T-cell (primary cell): Measurements from ENCODE around the gene FOXP3. TPM values are rescaled to one million over a fixed set of nuclear protein-coding genes. Genes with fewer than 3 reads are reported as not detected.

Experiments used
- ATAC-seq, 4 experiments: fragments of 200-7000 bp in 3 of 4; fragments of 150-1000 bp in 1 of 4; cut with Tn5 transposase; replicated peaks in 1 of 4; 1 replicate in 3 of 4; 2 replicates in 1 of 4; pipeline ENCODE4 v1.10.0; 2021; ENCODE audit warnings: moderate library complexity in 3 of 4, mild to moderate bottlenecking in 2 of 4, moderate number of reproducible peaks in 1 of 4
- CTCF ChIA-PET, 2 donors: fragments of 300-600 bp; sonication (Branson Sonifier 250); formaldehyde crosslinking; loops; one replicate each; lab custom pipeline; 2022; ENCODE audit warnings: antibody characterized with exemption in 2 of 2; lab: Charles Lee
- POLR2A ChIA-PET, 2 donors: fragments of 300-600 bp; sonication (Branson Sonifier 250); formaldehyde crosslinking; loops; one replicate each; lab custom pipeline; 2022; ENCODE audit warnings: antibody characterized with exemption in 2 of 2; lab: Charles Lee
- DNase-seq, 35 experiments: peaks; one replicate each; pipeline versions ENCODE4 v3.0.0 to v3.0.0-alpha.2; 2013 to 2023
- H3K27ac ChIP-seq: one replicate; pipeline ENCODE4 v1.5.1; 2013; ENCODE audit warnings: low read length
- H3K27me3 ChIP-seq, 2 experiments: replicated peaks in 1 of 2; 1 replicate in 1 of 2; 2 replicates in 1 of 2; pipeline versions ENCODE4 v1.6.1 to v1.7.0; 2013; ENCODE audit warnings: low read length in 1 of 2, mixed read lengths in 1 of 2; ENCODE audit not compliant: control insufficient read depth in 2 of 2, insufficient read depth in 2 of 2; ENCODE audit errors: extremely low read depth in 1 of 2
- H3K36me3 ChIP-seq, 2 donors: 1 replicate in 1 of 2; 2 replicates in 1 of 2; pipeline versions ENCODE4 v1.6.1 to v1.7.0; 2013; ENCODE audit warnings: low read length in 1 of 2; ENCODE audit not compliant: control insufficient read depth in 2 of 2, insufficient read depth in 1 of 2; ENCODE audit errors: extremely low read depth in 1 of 2
- H3K4me1 ChIP-seq, 2 experiments: 1 replicate in 1 of 2; 2 replicates in 1 of 2; pipeline versions ENCODE4 v1.6.1 to v1.7.0; 2013; ENCODE audit warnings: low read length in 2 of 2, mixed read lengths in 1 of 2; ENCODE audit not compliant: insufficient read depth in 2 of 2, control insufficient read depth in 1 of 2; ENCODE audit errors: extremely low read depth in 1 of 2
- H3K4me3 ChIP-seq, 2 donors: 1 replicate in 1 of 2; 2 replicates in 1 of 2; pipeline versions ENCODE4 v1.5.1 to v1.7.0; 2013; ENCODE audit warnings: mild to moderate bottlenecking in 2 of 2, low read length in 1 of 2, moderate library complexity in 1 of 2; ENCODE audit not compliant: control insufficient read depth in 1 of 2; ENCODE audit errors: extremely low read depth in 1 of 2
- H3K9me3 ChIP-seq: 2 replicates; pipeline ENCODE4 v1.7.0; 2013
- H3K27ac Mint-ChIP-seq, 2 donors: one replicate each; pipeline ENCODE4 v1.8.0; 2020 to 2021; ENCODE audit warnings: mild to moderate bottlenecking in 2 of 2, mixed read lengths in 2 of 2
- H3K27me3 Mint-ChIP-seq, 2 donors: one replicate each; pipeline ENCODE4 v1.8.0; 2021 to 2022; ENCODE audit warnings: mixed read lengths in 2 of 2
- H3K36me3 Mint-ChIP-seq: one replicate; pipeline ENCODE4 v1.8.0; 2021; ENCODE audit warnings: mixed read lengths
- H3K4me1 Mint-ChIP-seq, 3 donors: one replicate each; pipeline ENCODE4 v1.8.0; 2020 to 2022; ENCODE audit warnings: mixed read lengths in 3 of 3, mild to moderate bottlenecking in 1 of 3
- H3K4me3 Mint-ChIP-seq, 3 donors: one replicate each; pipeline ENCODE4 v1.8.0; 2020 to 2022; ENCODE audit warnings: mild to moderate bottlenecking in 3 of 3, mixed read lengths in 3 of 3, moderate library complexity in 3 of 3
- H3K9me3 Mint-ChIP-seq, 3 donors: one replicate each; pipeline ENCODE4 v1.8.0; 2020 to 2022; ENCODE audit warnings: mixed read lengths in 3 of 3
- WGBS: methylation state at CpG from one replicate; pipeline ENCODE4 v1.1.5; 2013; ENCODE audit warnings: missing lambda C conversion rate; ENCODE audit not compliant: insufficient coverage; 5-methylcytosine and 5-hydroxymethylcytosine counted together
- total RNA-seq, 35 experiments: library from RNA in 6 of 35; stranded (reverse) in 6 of 35; fragments of 120-200 nt in 1 of 35; gene quantifications; one replicate each; pipeline versions ENCODE4 v1.2.1 to v1.2.4 and lab custom pipeline; 2013 to 2026

The FOXP3 gene
- total RNA-seq, 5 donors from 2014 or later (not counting 1 experiment from before 2014, with no cell fraction given): 9.0 to 30.1 (median 21.7) TPM

DNA sequence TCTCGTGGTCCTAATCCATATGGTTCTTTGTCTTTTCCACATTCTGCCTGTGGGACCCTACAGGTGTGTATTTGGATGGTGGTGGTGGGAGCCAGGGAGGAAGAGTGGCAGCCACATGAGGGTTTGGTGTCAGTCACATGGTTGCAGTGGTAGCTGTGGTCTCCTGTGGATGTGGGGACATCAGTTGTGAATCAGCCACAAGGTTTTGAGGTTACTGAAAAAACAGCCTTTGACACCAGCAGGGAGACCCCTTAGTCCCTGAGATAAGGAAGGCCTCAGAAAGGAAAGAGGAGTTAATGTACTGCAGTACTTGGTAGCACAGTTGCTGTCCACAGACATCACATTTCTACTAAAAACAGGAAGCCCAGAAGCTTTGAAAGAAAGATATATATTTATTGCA, 23.2 kb upstream of the FOXP3 start:
- peaks cover 27 to 45% (median 45%) of the 10 kb centered on the region in 3 donors for H3K4me1 Mint-ChIP-seq
- Histone ChIP-seq H3K4me1 (peaks cover 0 to 20% of the 10 kb centered on the region in 2 experiments), H3K27me3 (no peaks in the 10 kb centered on the region), H3K27ac (no peak overlapping the region), H3K36me3 (peaks cover 2 to 4% of the 10 kb centered on the region in 2 donors), H3K9me3 (no peaks in the 10 kb centered on the region), H3K4me3 (no peak overlapping the region)
- peak overlapping the region in 1 of 2 donors; percentile 25 for H3K27ac Mint-ChIP-seq
- peaks cover 0 to 8% of the 10 kb centered on the region in 2 donors for H3K27me3 Mint-ChIP-seq
- no peaks in the 10 kb centered on the region for H3K9me3 Mint-ChIP-seq
- DNase-seq (no peak), ATAC-seq (peak in 1 of 4 experiments; percentile 32)
- ChIA-PET CTCF (no interaction called here), POLR2A (no interaction called here)
- no peak overlapping the region for H3K4me3 Mint-ChIP-seq
- H3K36me3 Mint-ChIP-seq: peaks cover 1% of the 10 kb centered on the region
- no CpG with 5 or more reads among the region's 1 CpG for WGBS

- Mint-ChIP-seq H3K4me1 (peaks cover 20 to 44% (median 41%) of the 10 kb centered on the region in 3 donors), H3K36me3 (peaks cover 7% of the 10 kb centered on the region), H3K9me3 (no peaks in the 10 kb centered on the region), H3K4me3 (no peak overlapping the region), H3K27me3 (peaks cover 0 to 11% of the 10 kb centered on the region in 2 donors), H3K27ac (no peak overlapping the region)
- Histone ChIP-seq H3K4me1 (peaks cover 0 to 18% of the 10 kb centered on the region in 2 experiments), H3K4me3 (no peak overlapping the region), H3K27ac (no peak overlapping the region), H3K27me3 (no peaks in the 10 kb centered on the region), H3K9me3 (no peaks in the 10 kb centered on the region), H3K36me3 (peaks cover 2 to 4% of the 10 kb centered on the region in 2 donors)
- ChIA-PET CTCF (no interaction called here), POLR2A (no interaction called here)
- DNase-seq: no peak
- no peak for ATAC-seq
- WGBS: 100% methylated on average over 1 of the region's 4 CpGs
Measured at GRCh38 chrX:49286581-49286980, 22.1 kb upstream of the FOXP3 start.

DNA sequence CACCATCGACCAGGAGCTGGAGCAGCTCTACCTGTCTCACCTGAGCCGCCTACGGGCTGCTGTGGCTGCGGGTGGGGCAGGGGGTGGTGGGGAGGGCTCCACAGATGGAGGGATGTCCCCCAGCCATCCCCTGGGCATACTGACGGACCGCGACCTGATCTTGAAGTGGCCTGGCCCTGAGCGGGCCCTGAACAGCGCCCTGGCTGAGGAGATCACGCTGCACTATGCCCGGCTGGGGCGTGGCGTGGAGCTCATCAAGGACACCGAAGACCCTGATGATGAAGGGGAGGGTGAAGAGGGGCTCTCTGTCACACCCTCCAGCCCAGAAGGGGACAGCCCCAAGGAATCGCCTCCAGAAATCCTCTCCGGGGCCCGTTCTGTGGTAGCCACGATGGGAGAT, 21.6 kb upstream of the FOXP3 start:
- Histone ChIP-seq H3K27me3 (no peaks in the 10 kb centered on the region), H3K27ac (no peak overlapping the region), H3K4me1 (peaks cover 0 to 21% of the 10 kb centered on the region in 2 experiments), H3K4me3 (no peak overlapping the region), H3K36me3 (peaks cover 2 to 4% of the 10 kb centered on the region in 2 donors), H3K9me3 (no peaks in the 10 kb centered on the region)
- H3K27me3 Mint-ChIP-seq: peaks cover 0 to 11% of the 10 kb centered on the region in 2 donors
- no peak overlapping the region for H3K4me3 Mint-ChIP-seq
- DNase-seq (no peak), ATAC-seq (no peak)
- H3K9me3 Mint-ChIP-seq: no peaks in the 10 kb centered on the region
- peaks cover 21 to 44% (median 39%) of the 10 kb centered on the region in 3 donors for H3K4me1 Mint-ChIP-seq
- CTCF ChIA-PET: no interaction called here
- peaks cover 7% of the 10 kb centered on the region for H3K36me3 Mint-ChIP-seq
- WGBS: 100% methylated on average over 5 of the region's 18 CpGs
- POLR2A ChIA-PET: no interaction called here
- H3K27ac Mint-ChIP-seq: no peak overlapping the region

GRCh38 chrX:49284212-49284611, 19.7 kb upstream of the FOXP3 start:
- peaks cover 2 to 4% of the 10 kb centered on the region in 2 donors for H3K36me3 ChIP-seq
- Mint-ChIP-seq H3K9me3 (no peaks in the 10 kb centered on the region), H3K4me1 (peaks cover 33 to 55% (median 37%) of the 10 kb centered on the region in 3 donors), H3K27me3 (peaks cover 0 to 10% of the 10 kb centered on the region in 2 donors), H3K4me3 (no peak overlapping the region), H3K36me3 (peaks cover 7% of the 10 kb centered on the region), H3K27ac (peak overlapping the region; percentile 24 to 71)
- CTCF ChIA-PET: interaction anchor here in 1 of 2 donors (0.7 kb wide), 1 partner anchor 682 kb away, joined by 5 read pairs; no protein-coding TSS in a partner anchor
- POLR2A ChIA-PET: interaction anchor here (0.7 kb wide), 2 partner anchors 235 to 386 kb away, joined by 4 to 6 read pairs; no protein-coding TSS in a partner anchor
- no peak for ATAC-seq
- H3K9me3 ChIP-seq: no peaks in the 10 kb centered on the region
- H3K4me3 ChIP-seq: no peak overlapping the region
- H3K27ac ChIP-seq: no peak overlapping the region
- peaks cover 0 to 30% of the 10 kb centered on the region in 2 experiments for H3K4me1 ChIP-seq
- H3K27me3 ChIP-seq: no peaks in the 10 kb centered on the region
- WGBS: no CpG with 5 or more reads among the region's 3 CpGs
- no peak for DNase-seq

- no peak overlapping the region for H3K4me3 ChIP-seq
- Mint-ChIP-seq H3K27ac (peak overlapping the region in 1 of 2 donors; percentile 12), H3K9me3 (no peaks in the 10 kb centered on the region), H3K4me3 (peak overlapping the region in 1 of 3 donors; percentile 9), H3K27me3 (peaks cover 0 to 5% of the 10 kb centered on the region in 2 donors), H3K4me1 (peaks cover 34 to 55% (median 40%) of the 10 kb centered on the region in 3 donors), H3K36me3 (peaks cover 7% of the 10 kb centered on the region)
- H3K27me3 ChIP-seq: no peaks in the 10 kb centered on the region
- WGBS: 92% methylated on average over 2 of the region's 11 CpGs
- ATAC-seq: no peak
- no peaks in the 10 kb centered on the region for H3K9me3 ChIP-seq
- H3K36me3 ChIP-seq: peaks cover 2 to 4% of the 10 kb centered on the region in 2 donors
- H3K4me1 ChIP-seq: peaks cover 8 to 41% of the 10 kb centered on the region in 2 experiments
- no peak for DNase-seq
- no peak overlapping the region for H3K27ac ChIP-seq
- ChIA-PET POLR2A (no interaction called here), CTCF (no interaction called here)
Measured at GRCh38 chrX:49282647-49283011, 18.1 kb upstream of the FOXP3 start.

- H3K36me3 ChIP-seq: no peaks in the 10 kb centered on the region
- Mint-ChIP-seq H3K4me3 (peak overlapping the region in 2 of 3 donors; percentile 52 to 78), H3K9me3 (no peaks in the 10 kb centered on the region), H3K27ac (peak overlapping the region; percentile 89 to 97), H3K36me3 (peaks cover 14% of the 10 kb centered on the region), H3K27me3 (peaks cover 0 to 5% of the 10 kb centered on the region in 2 donors), H3K4me1 (peaks cover 73 to 88% (median 76%) of the 10 kb centered on the region in 3 donors)
- H3K27ac ChIP-seq: peak overlapping the region; percentile 47
- H3K4me1 ChIP-seq: peaks cover 30 to 81% of the 10 kb centered on the region in 2 experiments
- ChIA-PET CTCF (no interaction called here), POLR2A (no interaction called here)
- H3K4me3 ChIP-seq: no peak overlapping the region
- no peaks in the 10 kb centered on the region for H3K27me3 ChIP-seq
- no peak for ATAC-seq
- WGBS: 78% methylated on average over 2 of the region's 3 CpGs
- DNase-seq: no peak
- no peaks in the 10 kb centered on the region for H3K9me3 ChIP-seq
Measured at GRCh38 chrX:49278081-49278480, 13.6 kb upstream of the FOXP3 start.
